Measurements from ENCODE around the gene RHBDF2. TPM values are rescaled to one million over a fixed set of nuclear protein-coding genes. Genes with fewer than 3 reads are reported as not detected.
A peak's percentile ranks its signal among the peaks of the same experiment; 100 is the strongest.
"Not testable (repeated sequence)": the region's sequence is repeated elsewhere in the genome, so short reads cannot be mapped to it uniquely, and the experiment has no call there.

Gene RHBDF2
- total RNA-seq, 1 donor from 2014 or later: 11.8 TPM

GRCh38 chr17:76523084-76524037 is 22.1 kb upstream of the RHBDF2 start:
- H3K4me1 Mint-ChIP-seq (ENCODE audit: low read depth): peaks cover 13% of the 10 kb centered on the region
- no peaks in the 10 kb centered on the region for H3K36me3 Mint-ChIP-seq (ENCODE audit: insufficient read depth)
- no peaks in the 10 kb centered on the region for H3K9me3 Mint-ChIP-seq (ENCODE audit: low read depth)
- peak; percentile 77 for DNase-seq (ENCODE audit: low spot score, unreplicated experiment)
- peak overlapping the region; percentile 91 for H3K27ac Mint-ChIP-seq
- peaks cover 47% of the 10 kb centered on the region for H3K27me3 Mint-ChIP-seq
- TF ChIP-seq, protein P1, sequence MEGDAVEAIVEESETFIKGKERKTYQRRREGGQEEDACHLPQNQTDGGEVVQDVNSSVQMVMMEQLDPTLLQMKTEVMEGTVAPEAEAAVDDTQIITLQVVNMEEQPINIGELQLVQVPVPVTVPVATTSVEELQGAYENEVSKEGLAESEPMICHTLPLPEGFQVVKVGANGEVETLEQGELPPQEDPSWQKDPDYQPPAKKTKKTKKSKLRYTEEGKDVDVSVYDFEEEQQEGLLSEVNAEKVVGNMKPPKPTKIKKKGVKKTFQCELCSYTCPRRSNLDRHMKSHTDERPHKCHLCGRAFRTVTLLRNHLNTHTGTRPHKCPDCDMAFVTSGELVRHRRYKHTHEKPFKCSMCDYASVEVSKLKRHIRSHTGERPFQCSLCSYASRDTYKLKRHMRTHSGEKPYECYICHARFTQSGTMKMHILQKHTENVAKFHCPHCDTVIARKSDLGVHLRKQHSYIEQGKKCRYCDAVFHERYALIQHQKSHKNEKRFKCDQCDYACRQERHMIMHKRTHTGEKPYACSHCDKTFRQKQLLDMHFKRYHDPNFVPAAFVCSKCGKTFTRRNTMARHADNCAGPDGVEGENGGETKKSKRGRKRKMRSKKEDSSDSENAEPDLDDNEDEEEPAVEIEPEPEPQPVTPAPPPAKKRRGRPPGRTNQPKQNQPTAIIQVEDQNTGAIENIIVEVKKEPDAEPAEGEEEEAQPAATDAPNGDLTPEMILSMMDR (IDR thresholded peaks at IDR 0.05; ENCODE audit: unreplicated experiment): peak; percentile 100
- no peak overlapping the region for H3K4me3 Mint-ChIP-seq (ENCODE audit: low read depth)

- peaks cover 43% of the 10 kb centered on the region for H3K27me3 Mint-ChIP-seq
- DNase-seq (ENCODE audit: low spot score, unreplicated experiment); H3K4me1 Mint-ChIP-seq (ENCODE audit: low read depth); H3K4me3 Mint-ChIP-seq (ENCODE audit: low read depth); H3K27ac Mint-ChIP-seq; H3K9me3 Mint-ChIP-seq (ENCODE audit: low read depth); H3K36me3 Mint-ChIP-seq (ENCODE audit: insufficient read depth): not testable (repeated sequence)
Observed at GRCh38 chr17:76521683-76522082, 20.5 kb upstream of the RHBDF2 start.

GRCh38 chr17:76521262-76521661 is 20.0 kb upstream of the RHBDF2 start:
- H3K9me3 Mint-ChIP-seq (ENCODE audit: low read depth): no peaks in the 10 kb centered on the region
- no peaks in the 10 kb centered on the region for H3K36me3 Mint-ChIP-seq (ENCODE audit: insufficient read depth)
- no peak overlapping the region for H3K4me3 Mint-ChIP-seq (ENCODE audit: low read depth)
- H3K27me3 Mint-ChIP-seq: peaks cover 43% of the 10 kb centered on the region
- peaks cover 10% of the 10 kb centered on the region for H3K4me1 Mint-ChIP-seq (ENCODE audit: low read depth)
- H3K27ac Mint-ChIP-seq: no peak overlapping the region
- TF ChIP-seq, protein P1 (IDR thresholded peaks at IDR 0.05; ENCODE audit: unreplicated experiment): no peak
- no peak for DNase-seq (ENCODE audit: low spot score, unreplicated experiment)

GRCh38 chr17:76519048-76519966 is 18.1 kb upstream of the RHBDF2 start:
- Mint-ChIP-seq H3K4me3 (ENCODE audit: low read depth) (no peak overlapping the region), H3K4me1 (ENCODE audit: low read depth) (peaks cover 2% of the 10 kb centered on the region), H3K27ac (no peak overlapping the region), H3K27me3 (peaks cover 37% of the 10 kb centered on the region), H3K9me3 (ENCODE audit: low read depth) (no peaks in the 10 kb centered on the region), H3K36me3 (ENCODE audit: insufficient read depth) (no peaks in the 10 kb centered on the region)
- no peak for DNase-seq (ENCODE audit: low spot score, unreplicated experiment)
- TF ChIP-seq, protein P1 (IDR thresholded peaks at IDR 0.05; ENCODE audit: unreplicated experiment): no peak

DNA sequence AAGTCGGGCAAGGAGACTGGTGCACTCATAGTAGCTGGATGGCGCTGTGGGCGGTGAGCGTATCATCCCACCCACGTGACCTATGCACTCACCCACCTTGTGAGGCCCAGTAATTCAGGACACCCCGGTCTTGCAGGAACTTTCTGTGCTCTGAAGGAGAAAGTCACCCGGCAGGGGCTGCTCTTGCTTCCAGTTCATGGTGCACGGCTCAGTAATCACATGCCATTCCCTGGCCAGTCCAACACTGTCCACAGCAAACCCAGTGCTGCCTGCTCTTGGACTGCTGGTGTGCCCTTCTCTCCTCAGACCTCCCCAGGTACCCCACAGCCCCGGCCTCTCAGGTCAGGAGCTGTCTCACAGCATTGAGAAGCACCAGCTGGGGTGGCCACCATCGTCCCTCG is 16.4 kb upstream of the RHBDF2 start:
- no peaks in the 10 kb centered on the region for H3K4me1 Mint-ChIP-seq (ENCODE audit: low read depth)
- no peak for DNase-seq (ENCODE audit: low spot score, unreplicated experiment)
- no peaks in the 10 kb centered on the region for H3K36me3 Mint-ChIP-seq (ENCODE audit: insufficient read depth)
- TF ChIP-seq, protein P1 (IDR thresholded peaks at IDR 0.05; ENCODE audit: unreplicated experiment): no peak
- H3K27ac Mint-ChIP-seq: no peak overlapping the region
- no peak overlapping the region for H3K4me3 Mint-ChIP-seq (ENCODE audit: low read depth)
- H3K9me3 Mint-ChIP-seq (ENCODE audit: low read depth): no peaks in the 10 kb centered on the region
- peaks cover 39% of the 10 kb centered on the region for H3K27me3 Mint-ChIP-seq
